ENCODE measurements around the gene IQSEC1.

IQSEC1 gene

GRCh38 chr3:12980596-12981290, 92.5 kb downstream of the IQSEC1 start:
- intact Hi-C loops (cut with DNase I): loop anchor here (5.0 to 10.0 kb wide), 2 partner anchors 46 to 113 kb away; no protein-coding TSS in a partner anchor
- DNase-seq: peak in 2 of 10 donors; percentile 50

- intact Hi-C loops (cut with DNase I): loop anchor here (5.0 to 10.0 kb wide), 2 partner anchors 45 to 113 kb away; no protein-coding TSS in a partner anchor
- DNase-seq: peak in 3 of 10 donors; percentile 0 to 66 (median 41)
Measured at GRCh38 chr3:12979947-12980487, 93.2 kb downstream of the IQSEC1 start.

GRCh38 chr3:12979151-12979946, 93.9 kb downstream of the IQSEC1 start:
- intact Hi-C loops (cut with DNase I): no loop called here
- peak in 3 of 10 donors; percentile 19 to 60 (median 33) for DNase-seq

- peak in 3 of 10 donors; percentile 8 to 47 (median 24) for DNase-seq
- intact Hi-C loops (cut with DNase I): no loop called here
Measured at GRCh38 chr3:12978682-12979081, 94.5 kb downstream of the IQSEC1 start.

- intact Hi-C loops (cut with DNase I): no loop called here
- DNase-seq: peak in 3 of 10 donors; percentile 12 to 40 (median 18)
Measured at GRCh38 chr3:12977117-12977808, 96.0 kb downstream of the IQSEC1 start.

- DNase-seq: peak in 3 of 10 donors; percentile 31 to 61 (median 42)
- intact Hi-C loops (cut with DNase I): no loop called here
Measured at GRCh38 chr3:12975748-12976522, 97.3 kb downstream of the IQSEC1 start.

GRCh38 chr3:12974819-12975218, 98.4 kb downstream of the IQSEC1 start:
- intact Hi-C loops (cut with DNase I): no loop called here
- peak in 3 of 10 donors; percentile 45 to 81 (median 67) for DNase-seq

- intact Hi-C loops (cut with DNase I): no loop called here
- DNase-seq: peak in 3 of 10 donors; percentile 14 to 62 (median 54)
Measured at GRCh38 chr3:12974334-12974733, 98.9 kb downstream of the IQSEC1 start.

GRCh38 chr3:12973827-12974226, 99.4 kb downstream of the IQSEC1 start:
- intact Hi-C loops (cut with DNase I): no loop called here
- DNase-seq: peak in 2 of 10 donors; percentile 10 to 42

- intact Hi-C loops (cut with DNase I): no loop called here
- peak in 3 of 10 donors; percentile 29 to 47 (median 34) for DNase-seq
Measured at GRCh38 chr3:12972781-12973702, 100.2 kb downstream of the IQSEC1 start.

- DNase-seq: no peak
- intact Hi-C loops (cut with DNase I): no loop called here
Measured at GRCh38 chr3:12972043-12972442, 101.2 kb downstream of the IQSEC1 start.

- peak in 1 of 10 donors; percentile 47 for DNase-seq
- intact Hi-C loops (cut with DNase I): no loop called here
Measured at GRCh38 chr3:12970684-12971083, 102.5 kb downstream of the IQSEC1 start.

GRCh38 chr3:12969486-12969885, 103.7 kb downstream of the IQSEC1 start:
- DNase-seq: peak in 1 of 10 donors; percentile 83
- intact Hi-C loops (cut with DNase I): no loop called here

GRCh38 chr3:12968541-12968940, 104.7 kb downstream of the IQSEC1 start:
- peak in 1 of 10 donors; percentile 40 for DNase-seq
- intact Hi-C loops (cut with DNase I): no loop called here

- intact Hi-C loops (cut with DNase I): no loop called here
- DNase-seq: peak; percentile 64 to 97 (median 80)
Measured at GRCh38 chr3:12967606-12968351, 105.5 kb downstream of the IQSEC1 start.

GRCh38 chr3:12966847-12967605, 106.2 kb downstream of the IQSEC1 start:
- intact Hi-C loops (cut with DNase I): no loop called here
- peak in 1 of 10 donors; percentile 88 for DNase-seq
